OCI-LY1 (cell line): Measurements from ENCODE around the gene EML4.

Experiments
- H2AFZ ChIP-seq: fragments of 200-600 bp; sonication (generic), shearing (Covaris generic); 2 replicates; pipeline ENCODE4 v1.6.0; 2014; ENCODE audit warnings: antibody characterized with exemption, mild to moderate bottlenecking, low read length
- H3F3A ChIP-seq: fragments of 200-600 bp; sonication (generic), shearing (Covaris generic); 2 replicates; pipeline ENCODE4 v1.6.0; 2014; ENCODE audit warnings: mild to moderate bottlenecking, antibody characterized with exemption, low read length, moderate library complexity; ENCODE audit not compliant: insufficient read depth
- H3K27ac ChIP-seq: fragments of 200-600 bp; sonication (generic); 2 replicates; pipeline ENCODE4 v1.5.1; 2014; ENCODE audit warnings: low read length, mixed run types, mild to moderate bottlenecking, low read depth; ENCODE audit not compliant: poor library complexity, severe bottlenecking
- H3K27me3 ChIP-seq: fragments of 200-600 bp; sonication (generic); 2 replicates; pipeline ENCODE4 v1.6.0; 2014; ENCODE audit warnings: antibody characterized with exemption, mild to moderate bottlenecking, low read length, moderate library complexity; ENCODE audit not compliant: insufficient read depth
- H3K36me3 ChIP-seq: fragments of 200-600 bp; sonication (generic); 2 replicates; pipeline ENCODE4 v1.6.1; 2014; ENCODE audit warnings: mild to moderate bottlenecking, antibody characterized with exemption, low read length, moderate library complexity, mixed read lengths; ENCODE audit not compliant: insufficient read depth
- H3K4me1 ChIP-seq: fragments of 200-600 bp; sonication (generic); 2 replicates; pipeline ENCODE4 v1.5.1; 2014; ENCODE audit warnings: mild to moderate bottlenecking, low read length, moderate library complexity; ENCODE audit not compliant: insufficient read depth, severe bottlenecking
- H3K4me2 ChIP-seq: fragments of 200-600 bp; sonication (generic), shearing (Covaris generic); 2 replicates; pipeline ENCODE4 v1.6.1; 2014; ENCODE audit warnings: low read length
- H3K4me3 ChIP-seq: fragments of 200-600 bp; sonication (generic); 2 replicates; pipeline ENCODE4 v1.5.1; 2014; ENCODE audit warnings: low read length, low read depth, mild to moderate bottlenecking, mixed read lengths; ENCODE audit not compliant: poor library complexity, severe bottlenecking
- H3K79me2 ChIP-seq: fragments of 200-600 bp; shearing (Covaris generic); 2 replicates; pipeline ENCODE4 v1.6.1; 2016; ENCODE audit warnings: mixed run types, low read length, mixed read lengths; ENCODE audit not compliant: insufficient read depth
- H3K9ac ChIP-seq: fragments of 200-600 bp; sonication (generic), shearing (Covaris generic); 2 replicates; pipeline ENCODE4 v1.6.1; 2014; ENCODE audit warnings: mild to moderate bottlenecking, low read length, mixed read lengths
- H3K9me2 ChIP-seq: fragments of 200-600 bp; sonication (generic), shearing (Covaris generic); 2 replicates; pipeline ENCODE4 v1.6.1; 2014; ENCODE audit warnings: low read depth, mild to moderate bottlenecking, low read length, mixed read lengths
- H3K9me3 ChIP-seq: fragments of 200-600 bp; shearing (Covaris generic); 2 replicates; pipeline ENCODE4 v1.6.1; 2014; ENCODE audit warnings: low read length, mixed read lengths
- H4K20me1 ChIP-seq: fragments of 200-600 bp; sonication (generic), shearing (Covaris generic); 2 replicates; pipeline ENCODE4 v1.6.0; 2016; ENCODE audit warnings: mild to moderate bottlenecking, low read length; ENCODE audit not compliant: insufficient read depth
- EZH2 ChIP-seq: fragments of 200-600 bp; sonication (generic), shearing (Covaris generic); IDR thresholded peaks from 2 replicates; pipeline ENCODE4 v1.8.0; 2017; ENCODE audit warnings: borderline replicate concordance, mixed run types, mild to moderate bottlenecking, antibody characterized with exemption, low read length, moderate library complexity, mixed read lengths
- TF ChIP-seq, protein P1 (sequence below): fragments of 200-600 bp; sonication (generic), shearing (Covaris generic); IDR thresholded peaks from 2 replicates; pipeline ENCODE4 v1.5.1; 2017; ENCODE audit warnings: mild to moderate bottlenecking, antibody characterized with exemption, low read length, moderate library complexity, mixed read lengths

EML4 gene

DNA sequence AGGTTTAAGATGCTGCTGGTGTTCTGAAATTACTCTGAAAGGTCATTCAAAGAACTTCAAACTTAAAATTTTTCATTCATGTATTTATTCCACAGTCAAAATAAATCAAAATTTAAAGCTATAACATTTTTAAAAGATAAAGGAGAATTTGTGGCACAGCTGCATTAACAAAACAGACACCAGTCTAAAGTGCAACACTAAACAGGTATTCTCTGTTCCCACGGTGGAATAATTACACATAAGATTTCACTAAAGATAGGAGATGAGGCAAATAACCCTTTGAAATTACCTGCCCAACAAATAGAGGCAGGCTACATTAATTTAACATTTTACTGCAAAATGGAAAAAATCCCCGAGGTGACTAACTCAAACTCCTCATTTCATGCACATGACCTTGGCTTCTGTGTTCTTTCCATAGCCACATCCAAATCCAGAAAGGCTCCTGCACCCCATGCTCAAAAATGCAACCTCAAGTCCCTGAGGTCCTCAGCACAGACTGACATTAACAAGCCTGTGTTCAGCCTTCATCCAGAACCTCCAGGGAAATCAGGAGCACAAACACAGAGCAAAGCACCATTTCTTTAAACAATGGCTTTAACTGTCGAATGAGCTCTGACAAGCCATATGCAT lies 181.4 kb downstream of the EML4 start:
- Histone ChIP-seq H4K20me1 (no peaks in the 10 kb centered on the region), H3K4me1 (no peaks in the 10 kb centered on the region), H3K9ac (no peak overlapping the region), H3K79me2 (peaks cover 27% of the 10 kb centered on the region), H3F3A (no peaks in the 10 kb centered on the region), H3K36me3 (peaks cover 49% of the 10 kb centered on the region), H3K9me3 (no peaks in the 10 kb centered on the region), H3K4me2 (no peak overlapping the region), H3K4me3 (no peak overlapping the region), H2AFZ (no peak overlapping the region), H3K9me2 (no peaks in the 10 kb centered on the region), H3K27me3 (no peaks in the 10 kb centered on the region), H3K27ac (no peak overlapping the region)
- TF ChIP-seq, protein P1, sequence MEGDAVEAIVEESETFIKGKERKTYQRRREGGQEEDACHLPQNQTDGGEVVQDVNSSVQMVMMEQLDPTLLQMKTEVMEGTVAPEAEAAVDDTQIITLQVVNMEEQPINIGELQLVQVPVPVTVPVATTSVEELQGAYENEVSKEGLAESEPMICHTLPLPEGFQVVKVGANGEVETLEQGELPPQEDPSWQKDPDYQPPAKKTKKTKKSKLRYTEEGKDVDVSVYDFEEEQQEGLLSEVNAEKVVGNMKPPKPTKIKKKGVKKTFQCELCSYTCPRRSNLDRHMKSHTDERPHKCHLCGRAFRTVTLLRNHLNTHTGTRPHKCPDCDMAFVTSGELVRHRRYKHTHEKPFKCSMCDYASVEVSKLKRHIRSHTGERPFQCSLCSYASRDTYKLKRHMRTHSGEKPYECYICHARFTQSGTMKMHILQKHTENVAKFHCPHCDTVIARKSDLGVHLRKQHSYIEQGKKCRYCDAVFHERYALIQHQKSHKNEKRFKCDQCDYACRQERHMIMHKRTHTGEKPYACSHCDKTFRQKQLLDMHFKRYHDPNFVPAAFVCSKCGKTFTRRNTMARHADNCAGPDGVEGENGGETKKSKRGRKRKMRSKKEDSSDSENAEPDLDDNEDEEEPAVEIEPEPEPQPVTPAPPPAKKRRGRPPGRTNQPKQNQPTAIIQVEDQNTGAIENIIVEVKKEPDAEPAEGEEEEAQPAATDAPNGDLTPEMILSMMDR = no peak
- no peak for TF ChIP-seq EZH2

DNA sequence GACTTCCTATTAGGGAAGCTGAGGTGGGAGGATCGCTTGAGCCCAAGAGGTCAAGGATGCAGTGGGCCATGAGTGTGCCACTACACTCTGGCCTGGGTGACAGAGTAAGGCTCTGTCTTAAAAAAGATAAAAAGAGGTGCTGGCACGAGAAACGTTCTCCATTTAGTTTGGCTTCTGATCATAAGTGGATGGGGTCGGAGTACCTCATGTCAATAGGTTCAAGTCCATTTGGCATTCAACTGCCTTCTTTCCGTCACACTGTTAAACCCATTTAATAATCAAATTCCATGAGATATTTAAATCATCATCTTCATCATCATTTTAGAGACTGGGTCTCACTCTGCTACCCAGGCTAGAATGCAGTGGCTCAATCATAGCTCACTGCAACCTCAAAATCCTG lies 182.7 kb downstream of the EML4 start:
- H3K4me2 ChIP-seq = no peak overlapping the region
- no peaks in the 10 kb centered on the region for H3F3A ChIP-seq
- no peak overlapping the region for H3K27ac ChIP-seq
- no peaks in the 10 kb centered on the region for H3K9me2 ChIP-seq
- peaks cover 39% of the 10 kb centered on the region for H3K79me2 ChIP-seq
- no peak overlapping the region for H3K4me3 ChIP-seq
- no peak overlapping the region for H2AFZ ChIP-seq
- no peaks in the 10 kb centered on the region for H3K9me3 ChIP-seq
- no peaks in the 10 kb centered on the region for H4K20me1 ChIP-seq
- no peak overlapping the region for H3K9ac ChIP-seq
- H3K27me3 ChIP-seq = no peaks in the 10 kb centered on the region
- no peaks in the 10 kb centered on the region for H3K4me1 ChIP-seq
- H3K36me3 ChIP-seq = peaks cover 46% of the 10 kb centered on the region
- TF ChIP-seq, protein P1 = no peak
- no peak for TF ChIP-seq EZH2

DNA sequence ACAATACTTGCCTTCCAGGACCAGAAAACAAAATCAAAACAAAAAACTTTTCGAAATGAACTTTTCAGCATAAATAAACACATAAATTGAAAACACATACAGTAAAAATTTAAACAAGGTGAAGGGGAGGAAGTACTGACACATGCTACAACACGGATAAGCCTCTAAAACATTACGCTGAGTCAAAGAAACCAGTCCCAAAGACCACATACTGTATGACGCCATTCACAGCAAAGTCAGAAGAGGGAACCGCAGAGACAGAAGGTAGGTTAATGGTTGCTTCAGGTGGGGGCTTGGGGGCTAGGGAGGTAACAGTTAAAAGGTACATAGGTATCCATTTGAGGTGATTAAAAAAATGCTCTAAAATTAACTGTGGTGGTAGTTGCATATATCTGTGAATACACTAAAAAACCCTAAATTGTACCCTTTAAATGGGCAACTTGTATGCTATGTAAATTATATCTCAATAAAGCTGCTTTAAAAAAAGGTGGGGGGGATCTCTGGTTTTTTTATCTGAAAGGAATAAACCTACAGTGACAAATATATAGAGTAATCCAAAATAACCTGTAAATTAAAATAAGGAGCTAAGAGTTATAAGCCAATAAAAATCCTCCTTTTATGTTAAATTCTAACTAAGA lies 184.8 kb downstream of the EML4 start:
- Histone ChIP-seq H3K27ac (no peak overlapping the region), H3K9me2 (no peaks in the 10 kb centered on the region)
- TF ChIP-seq, protein P1 = no peak
- TF ChIP-seq EZH2 = no peak

More for the DNA sequence above, 184.8 kb downstream of the EML4 start:
- Histone ChIP-seq H4K20me1 (no peaks in the 10 kb centered on the region), H2AFZ (no peak overlapping the region), H3K36me3 (peaks cover 42% of the 10 kb centered on the region), H3K4me1 (peaks cover 9% of the 10 kb centered on the region), H3K27me3 (no peaks in the 10 kb centered on the region), H3F3A (no peaks in the 10 kb centered on the region), H3K9me3 (no peaks in the 10 kb centered on the region), H3K4me3 (no peak overlapping the region), H3K79me2 (peaks cover 59% of the 10 kb centered on the region), H3K4me2 (no peak overlapping the region), H3K9ac (no peak overlapping the region)
